Loucy (cell line): ENCODE results near the gene ATP8A2.

ENCODE experiments used
- EZH2phosphoT487 ChIP-seq: fragments of 200-600 bp; IDR thresholded peaks from 2 replicates; pipeline ENCODE4 v1.6.1; 2018; ENCODE audit warnings: antibody characterized with exemption, mild to moderate bottlenecking, moderate library complexity, borderline replicate concordance
- TF ChIP-seq, protein P1 (sequence below): fragments of 200-600 bp; sonication (generic); conservative IDR thresholded peaks from 2 replicates; pipeline ENCODE4 v1.5.1; 2014; ENCODE audit warnings: mild to moderate bottlenecking, antibody characterized with exemption, low read length

DNA sequence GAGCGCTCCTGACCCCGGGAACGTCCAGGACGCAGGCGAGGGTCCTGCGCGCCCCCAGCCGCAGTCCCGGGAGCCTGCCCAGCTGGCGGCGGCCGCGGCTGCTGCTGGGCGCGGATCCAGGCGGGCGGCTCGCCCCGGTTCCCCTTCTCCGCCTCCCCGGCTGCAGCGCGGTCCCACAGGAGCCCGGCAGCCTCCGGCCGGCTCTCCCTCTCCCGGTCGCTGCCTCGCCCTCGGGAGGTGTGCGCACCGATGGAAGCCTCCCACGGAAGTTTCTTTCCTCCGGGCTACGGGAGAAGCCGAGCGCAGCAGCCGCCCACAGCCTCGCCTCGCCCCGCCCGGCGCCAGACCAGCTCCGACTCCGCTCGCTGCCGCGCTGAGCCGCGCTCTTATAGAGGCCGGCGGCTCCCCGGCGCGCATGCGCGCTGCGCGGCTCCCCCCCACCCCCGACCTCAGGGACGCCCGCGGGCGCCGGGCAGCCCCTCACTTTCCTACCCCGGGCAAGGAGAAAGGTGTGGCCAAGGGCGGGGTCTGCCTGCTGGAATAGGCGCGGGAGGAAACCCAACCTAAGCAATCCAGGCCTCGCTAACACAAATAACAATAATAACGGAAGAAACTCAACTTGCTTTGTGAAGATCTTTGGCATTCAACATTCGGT lies 680.0 kb downstream of the ATP8A2 start, which contains the start of gene SHISA2:
- TF ChIP-seq, protein P1, sequence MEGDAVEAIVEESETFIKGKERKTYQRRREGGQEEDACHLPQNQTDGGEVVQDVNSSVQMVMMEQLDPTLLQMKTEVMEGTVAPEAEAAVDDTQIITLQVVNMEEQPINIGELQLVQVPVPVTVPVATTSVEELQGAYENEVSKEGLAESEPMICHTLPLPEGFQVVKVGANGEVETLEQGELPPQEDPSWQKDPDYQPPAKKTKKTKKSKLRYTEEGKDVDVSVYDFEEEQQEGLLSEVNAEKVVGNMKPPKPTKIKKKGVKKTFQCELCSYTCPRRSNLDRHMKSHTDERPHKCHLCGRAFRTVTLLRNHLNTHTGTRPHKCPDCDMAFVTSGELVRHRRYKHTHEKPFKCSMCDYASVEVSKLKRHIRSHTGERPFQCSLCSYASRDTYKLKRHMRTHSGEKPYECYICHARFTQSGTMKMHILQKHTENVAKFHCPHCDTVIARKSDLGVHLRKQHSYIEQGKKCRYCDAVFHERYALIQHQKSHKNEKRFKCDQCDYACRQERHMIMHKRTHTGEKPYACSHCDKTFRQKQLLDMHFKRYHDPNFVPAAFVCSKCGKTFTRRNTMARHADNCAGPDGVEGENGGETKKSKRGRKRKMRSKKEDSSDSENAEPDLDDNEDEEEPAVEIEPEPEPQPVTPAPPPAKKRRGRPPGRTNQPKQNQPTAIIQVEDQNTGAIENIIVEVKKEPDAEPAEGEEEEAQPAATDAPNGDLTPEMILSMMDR = no peak
- TF ChIP-seq EZH2phosphoT487 = no peak
